ENCODE data around the gene PPP1R1C.

Gene PPP1R1C

GRCh38 chr2:181972431-181973170, 13.1 kb upstream of the PPP1R1C start:
- no peak for DNase-seq

- DNase-seq, result no peak
These were observed 12.4 kb upstream of the PPP1R1C start for GRCh38 chr2:181973171-181973783.

GRCh38 chr2:181977661-181978350, 7.8 kb upstream of the PPP1R1C start:
- DNase-seq, result no peak

DNA sequence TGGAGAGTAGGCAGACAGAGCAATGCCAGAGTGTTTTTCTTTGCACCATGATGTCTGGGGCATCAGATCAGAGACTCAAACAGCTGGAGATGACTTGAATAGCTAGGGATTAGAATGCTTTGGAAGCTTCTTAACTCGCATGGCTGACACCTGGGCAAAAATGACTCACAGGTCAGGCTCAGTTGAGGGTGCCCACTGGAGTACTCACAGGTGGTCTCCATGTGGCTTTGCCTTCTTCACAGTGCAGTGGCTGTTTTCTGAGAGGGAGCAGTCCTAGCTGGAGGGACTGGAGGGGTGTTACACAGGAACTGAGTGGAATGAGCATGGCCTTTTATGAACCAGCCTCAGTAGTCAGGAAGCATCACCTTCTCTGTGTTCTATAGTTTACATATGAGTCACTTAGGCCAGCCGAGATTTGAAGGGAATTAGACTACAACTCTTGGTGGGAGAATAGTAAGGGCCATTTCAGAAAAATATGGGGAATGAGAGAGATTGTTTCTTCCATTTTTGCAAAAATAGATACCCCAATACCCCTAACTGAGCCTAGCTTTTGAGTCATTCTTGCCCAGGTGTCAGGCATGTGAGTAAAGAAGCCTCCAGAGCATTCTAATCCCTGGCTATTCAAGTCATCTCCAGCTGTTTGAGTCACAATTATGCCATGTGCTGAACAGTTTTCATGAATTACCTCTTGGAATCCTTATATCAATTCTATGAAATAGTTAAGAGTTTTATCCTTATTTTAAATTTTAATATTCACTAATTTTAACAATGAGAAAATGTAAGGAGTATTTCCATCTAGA, 7.1 kb upstream of the PPP1R1C start:
- no peak for DNase-seq

DNA sequence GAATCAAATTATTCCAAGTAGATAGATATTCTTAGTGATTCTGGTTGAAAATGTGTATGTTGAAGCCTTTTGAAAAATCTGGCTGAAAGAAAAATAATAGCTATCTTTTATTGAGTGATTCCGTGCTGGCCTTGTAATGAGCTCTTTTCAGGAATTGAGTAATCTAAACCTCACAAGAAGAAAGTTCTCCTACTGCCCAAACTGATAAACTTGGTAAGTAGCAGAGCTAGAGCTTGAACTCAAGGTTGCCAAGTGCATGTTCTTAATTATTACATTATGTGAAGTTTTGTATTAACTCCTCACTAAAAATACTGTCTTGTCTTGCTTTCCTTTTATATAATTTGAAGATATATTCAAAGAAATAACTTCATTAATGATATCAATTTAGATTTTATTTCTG, 1.6 kb upstream of the PPP1R1C start:
- no peak for DNase-seq

DNA sequence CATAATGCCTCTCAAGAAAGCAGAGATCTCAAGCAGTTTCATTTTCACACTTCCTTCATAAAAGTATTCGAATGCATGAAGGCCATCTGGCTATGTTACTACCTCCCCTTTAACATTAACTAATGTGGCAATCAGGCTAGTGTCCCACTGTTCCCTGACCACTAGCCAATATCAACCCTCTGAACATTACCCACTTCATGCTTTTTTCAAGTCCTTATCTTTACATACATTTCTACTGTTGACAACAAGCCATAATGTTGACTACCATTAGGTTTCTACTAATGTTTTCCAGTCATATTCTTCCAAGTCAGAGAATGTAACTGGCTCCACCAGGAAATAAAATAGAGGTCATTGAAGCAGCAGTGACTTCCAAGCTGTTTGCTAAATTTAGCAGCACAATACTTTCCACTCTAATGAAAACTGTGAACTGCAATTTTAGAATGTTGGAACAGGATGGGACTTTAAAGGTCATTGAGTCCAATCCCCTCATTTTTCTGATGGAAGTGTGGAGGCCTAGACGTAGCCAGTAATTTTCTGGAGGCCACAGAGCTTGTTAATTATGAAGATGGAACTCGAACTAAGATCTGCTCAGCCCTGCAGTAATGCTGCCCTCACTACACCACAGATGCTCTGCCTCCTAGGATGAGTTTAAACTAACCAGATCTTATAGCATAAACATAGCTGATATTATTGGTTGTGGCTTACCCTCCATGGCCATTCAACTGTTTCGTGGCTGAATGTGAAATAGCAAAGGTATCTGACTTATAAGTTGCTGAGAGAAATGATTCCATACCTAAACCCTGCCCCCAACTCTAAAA, 630 bp upstream of the PPP1R1C start:
- DNase-seq, result no peak

GRCh38 chr2:181988154-181988924, 2.7 kb downstream of the PPP1R1C start:
- no peak for DNase-seq

DNA sequence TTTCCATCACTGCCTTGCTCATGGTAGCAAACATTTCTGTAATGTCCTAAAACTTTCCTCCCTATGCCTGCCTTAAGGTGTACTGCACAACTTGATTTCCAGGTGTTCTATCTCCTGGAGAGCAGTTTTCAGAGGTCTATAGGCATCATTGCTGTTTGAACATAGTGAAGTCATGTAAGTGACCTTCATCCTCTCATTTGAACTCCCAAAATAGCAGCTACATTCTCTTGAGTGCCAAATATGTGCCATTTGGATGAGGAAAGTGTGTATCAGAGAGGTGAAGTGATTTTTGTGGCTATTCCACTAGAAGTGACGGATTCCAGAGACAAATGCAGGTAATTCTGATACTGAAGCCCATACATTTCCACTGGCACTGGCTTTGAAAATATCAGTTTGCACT, 3.4 kb downstream of the PPP1R1C start:
- DNase-seq, result no peak

DNA sequence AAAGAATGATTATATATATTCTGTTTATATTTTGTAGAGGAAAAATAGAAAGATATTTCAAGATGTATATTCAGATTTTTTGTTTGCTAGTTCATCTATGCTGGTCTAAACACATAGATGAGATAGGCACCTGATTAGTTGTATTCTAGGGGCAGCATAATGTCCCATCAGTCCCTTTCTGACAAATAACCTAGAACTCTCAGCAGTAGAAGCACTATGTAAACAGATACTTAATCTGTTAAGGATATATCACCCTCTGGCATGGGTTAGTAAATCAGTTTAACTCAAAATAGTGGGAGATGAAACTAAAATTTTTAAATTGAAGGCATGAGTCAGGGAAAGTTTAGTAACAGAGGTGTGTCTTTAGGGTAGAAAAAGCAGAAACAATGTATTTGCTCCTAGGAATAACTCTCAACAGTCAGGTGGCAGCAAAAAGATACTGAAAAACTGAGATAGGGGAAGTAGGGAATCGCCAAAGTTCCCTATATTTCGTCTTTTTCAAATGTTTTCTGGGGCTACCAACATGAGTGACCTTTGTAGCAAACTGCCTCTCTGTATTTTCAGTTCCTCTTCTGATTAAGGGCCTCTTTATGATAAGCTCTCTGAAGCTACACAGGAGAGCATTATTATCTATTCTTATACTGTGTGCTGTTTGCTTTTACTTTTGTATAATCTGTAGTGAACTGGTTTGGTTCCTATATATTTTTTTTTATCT, 5.7 kb downstream of the PPP1R1C start:
- DNase-seq, result no peak

GRCh38 chr2:181992776-181993175, 7.1 kb downstream of the PPP1R1C start:
- DNase-seq, result no peak

- no peak for DNase-seq
These were observed 9.6 kb downstream of the PPP1R1C start for GRCh38 chr2:181995289-181995688.

DNA sequence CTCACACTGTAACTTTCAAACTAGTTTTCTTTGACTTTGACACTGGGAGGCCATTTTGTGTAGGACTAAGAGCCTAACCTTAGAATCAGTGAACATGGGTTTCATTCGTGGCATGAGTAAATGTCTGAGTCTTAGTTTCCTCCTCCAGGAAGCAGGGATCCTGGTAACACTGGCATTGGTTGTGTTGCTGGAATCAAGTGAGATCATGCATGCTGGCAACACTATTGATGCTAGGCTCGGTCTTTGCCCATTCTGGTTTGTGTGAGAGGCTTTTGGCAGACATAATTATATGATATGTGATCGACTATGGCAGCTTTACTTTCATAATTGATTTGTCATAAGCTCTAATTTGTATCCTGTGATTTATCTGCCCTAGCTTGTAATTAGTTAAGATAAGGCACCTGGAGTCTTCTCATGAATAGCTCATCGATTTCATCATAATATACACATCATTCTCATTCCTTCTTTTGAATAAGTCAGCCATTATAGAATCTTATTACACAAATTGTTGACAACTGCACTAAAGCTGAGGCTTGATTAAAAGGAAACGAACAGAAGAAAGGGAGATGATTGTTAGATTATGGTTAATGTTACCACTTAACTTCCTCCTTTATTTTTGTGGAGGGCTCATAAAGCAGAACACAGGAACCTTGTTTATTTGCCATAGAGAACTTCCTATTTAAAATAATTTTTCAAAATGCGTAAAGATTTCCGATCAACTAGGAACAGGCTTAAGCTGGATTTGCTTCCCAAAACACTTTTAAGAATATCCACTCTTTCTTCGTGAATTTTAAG, 12.6 kb downstream of the PPP1R1C start:
- DNase-seq, result no peak

GRCh38 chr2:181998891-181999654, 13.4 kb downstream of the PPP1R1C start:
- no peak for DNase-seq

- DNase-seq, result no peak
These were observed 14.3 kb downstream of the PPP1R1C start for GRCh38 chr2:181999911-182000310.

- no peak for DNase-seq
These were observed 19.4 kb downstream of the PPP1R1C start for GRCh38 chr2:182004945-182005520.

- no peak for DNase-seq
These were observed 21.1 kb downstream of the PPP1R1C start for GRCh38 chr2:182006595-182007341.

DNA sequence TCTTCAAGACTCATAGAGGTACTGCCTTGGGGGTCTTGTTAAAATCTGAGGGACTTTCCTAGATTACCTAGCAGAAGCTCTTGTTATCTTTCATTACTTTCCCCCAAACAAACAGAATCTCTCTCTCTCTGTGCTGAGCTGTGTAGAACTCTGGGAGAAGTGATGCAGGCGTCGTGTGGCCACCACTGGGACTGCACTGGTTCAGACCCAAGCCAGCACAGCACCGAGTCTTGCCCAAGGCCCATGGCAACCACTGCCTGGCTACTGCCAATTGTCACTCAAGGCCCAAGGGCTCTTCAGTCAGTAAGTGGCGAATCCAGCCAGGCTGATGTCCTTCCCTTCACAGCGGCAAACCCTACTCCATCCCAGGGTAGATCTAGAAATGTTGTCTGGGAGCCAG, 28.6 kb downstream of the PPP1R1C start:
- DNase-seq, result no peak
